Osteocyte (in vitro differentiated cells): ENCODE results near the gene LRG1. TPM values are rescaled to one million over a fixed set of nuclear protein-coding genes. Genes with fewer than 3 reads are reported as not detected.

ENCODE experiments used
- DNase-seq: peaks from one replicate; pipeline ENCODE4 v3.0.0; 2021; ENCODE audit warnings: mixed read lengths; ENCODE audit not compliant: unreplicated experiment; ENCODE audit errors: extremely low spot score
- H3K27ac Mint-ChIP-seq: one replicate; pipeline ENCODE4 v1.8.0; 2021; ENCODE audit warnings: mild to moderate bottlenecking, mixed read lengths; ENCODE audit not compliant: unreplicated experiment
- H3K27me3 Mint-ChIP-seq: one replicate; pipeline ENCODE4 v1.8.0; 2021; ENCODE audit warnings: mixed read lengths; ENCODE audit not compliant: unreplicated experiment
- H3K36me3 Mint-ChIP-seq: one replicate; pipeline ENCODE4 v1.8.0; 2021; ENCODE audit warnings: mixed read lengths; ENCODE audit not compliant: unreplicated experiment
- H3K4me1 Mint-ChIP-seq: one replicate; pipeline ENCODE4 v1.8.0; 2021; ENCODE audit warnings: mixed read lengths; ENCODE audit not compliant: unreplicated experiment
- H3K4me3 Mint-ChIP-seq: one replicate; pipeline ENCODE4 v1.8.0; 2021; ENCODE audit warnings: mild to moderate bottlenecking, moderate library complexity, mixed read lengths; ENCODE audit not compliant: unreplicated experiment
- H3K9me3 Mint-ChIP-seq: one replicate; pipeline ENCODE4 v1.8.0; 2021; ENCODE audit warnings: mixed read lengths; ENCODE audit not compliant: unreplicated experiment
- total RNA-seq: library from RNA; stranded (reverse); gene quantifications from 2 replicates; pipeline ENCODE4 v1.2.1, GENCODE V29; 2021
- TF ChIP-seq, protein P1 (sequence below): fragments of 200-600 bp; sonication (generic); IDR thresholded peaks from 2 replicates; pipeline ENCODE4 v1.5.0; 2021; ENCODE audit warnings: antibody characterized with exemption, mild to moderate bottlenecking, moderate library complexity

LRG1 gene
- total RNA-seq, 1 donor from 2014 or later, result not detected

DNA sequence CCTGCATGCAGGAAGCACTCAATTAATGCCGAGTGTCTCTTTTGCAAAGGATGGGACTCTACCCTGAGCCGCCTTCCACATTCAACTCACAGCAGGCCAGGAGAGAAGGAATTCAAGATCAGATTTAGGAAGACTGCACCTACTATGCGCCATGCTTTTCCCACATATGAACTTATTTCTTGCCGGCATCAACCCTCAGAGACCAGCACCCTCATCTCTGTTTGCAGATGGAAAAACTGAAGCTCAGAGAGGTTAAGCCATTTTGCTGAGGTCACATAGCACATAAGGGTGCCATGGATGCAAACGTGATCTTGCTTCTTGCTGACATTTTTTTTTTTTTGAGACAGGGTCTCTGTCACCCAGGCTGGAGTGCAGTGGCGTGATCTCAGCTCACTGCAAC, 33.8 kb upstream of the LRG1 start:
- TF ChIP-seq, protein P1, sequence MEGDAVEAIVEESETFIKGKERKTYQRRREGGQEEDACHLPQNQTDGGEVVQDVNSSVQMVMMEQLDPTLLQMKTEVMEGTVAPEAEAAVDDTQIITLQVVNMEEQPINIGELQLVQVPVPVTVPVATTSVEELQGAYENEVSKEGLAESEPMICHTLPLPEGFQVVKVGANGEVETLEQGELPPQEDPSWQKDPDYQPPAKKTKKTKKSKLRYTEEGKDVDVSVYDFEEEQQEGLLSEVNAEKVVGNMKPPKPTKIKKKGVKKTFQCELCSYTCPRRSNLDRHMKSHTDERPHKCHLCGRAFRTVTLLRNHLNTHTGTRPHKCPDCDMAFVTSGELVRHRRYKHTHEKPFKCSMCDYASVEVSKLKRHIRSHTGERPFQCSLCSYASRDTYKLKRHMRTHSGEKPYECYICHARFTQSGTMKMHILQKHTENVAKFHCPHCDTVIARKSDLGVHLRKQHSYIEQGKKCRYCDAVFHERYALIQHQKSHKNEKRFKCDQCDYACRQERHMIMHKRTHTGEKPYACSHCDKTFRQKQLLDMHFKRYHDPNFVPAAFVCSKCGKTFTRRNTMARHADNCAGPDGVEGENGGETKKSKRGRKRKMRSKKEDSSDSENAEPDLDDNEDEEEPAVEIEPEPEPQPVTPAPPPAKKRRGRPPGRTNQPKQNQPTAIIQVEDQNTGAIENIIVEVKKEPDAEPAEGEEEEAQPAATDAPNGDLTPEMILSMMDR, result no peak
- Mint-ChIP-seq H3K4me3 (no peak overlapping the region), H3K36me3 (peaks cover 3% of the 10 kb centered on the region), H3K9me3 (no peaks in the 10 kb centered on the region), H3K27me3 (no peaks in the 10 kb centered on the region), H3K4me1 (peaks cover 38% of the 10 kb centered on the region), H3K27ac (no peak overlapping the region)
- no peak for DNase-seq

DNA sequence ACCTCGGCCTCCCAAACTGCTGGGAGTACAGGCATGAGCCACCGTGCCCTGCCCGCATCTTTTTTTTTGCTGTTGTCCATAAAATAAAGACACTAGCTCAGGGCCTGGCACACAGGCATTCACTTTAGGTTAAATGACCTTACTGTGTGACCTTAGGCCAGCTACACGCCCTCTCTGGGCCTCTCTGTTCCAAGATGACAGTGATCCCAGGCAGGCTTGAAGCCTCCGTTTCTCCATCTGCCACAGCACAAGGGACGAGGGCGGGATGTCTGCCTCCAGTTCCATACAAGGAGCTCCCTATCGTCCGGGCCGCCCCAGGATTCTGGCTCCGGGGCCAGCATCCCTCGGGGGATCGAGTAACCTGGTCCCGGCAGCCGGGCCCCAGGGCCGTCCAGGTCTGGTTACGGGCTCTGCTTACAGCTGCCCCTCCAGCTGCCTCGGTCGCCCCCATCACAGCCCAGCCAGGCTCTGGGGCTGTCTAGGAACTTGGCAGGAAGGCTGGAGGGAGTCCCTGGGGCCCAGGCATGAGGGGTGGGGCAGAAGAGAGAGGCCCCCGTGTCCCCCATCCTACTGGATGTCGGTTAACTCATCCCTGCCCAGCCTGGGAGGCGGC, 31.6 kb upstream of the LRG1 start:
- H3K4me1 Mint-ChIP-seq, result peaks cover 32% of the 10 kb centered on the region
- peaks cover 3% of the 10 kb centered on the region for H3K36me3 Mint-ChIP-seq
- H3K27ac Mint-ChIP-seq, result no peak overlapping the region
- no peaks in the 10 kb centered on the region for H3K9me3 Mint-ChIP-seq
- H3K27me3 Mint-ChIP-seq, result no peaks in the 10 kb centered on the region
- H3K4me3 Mint-ChIP-seq, result no peak overlapping the region
- TF ChIP-seq, protein P1, result no peak
- no peak for DNase-seq

DNA sequence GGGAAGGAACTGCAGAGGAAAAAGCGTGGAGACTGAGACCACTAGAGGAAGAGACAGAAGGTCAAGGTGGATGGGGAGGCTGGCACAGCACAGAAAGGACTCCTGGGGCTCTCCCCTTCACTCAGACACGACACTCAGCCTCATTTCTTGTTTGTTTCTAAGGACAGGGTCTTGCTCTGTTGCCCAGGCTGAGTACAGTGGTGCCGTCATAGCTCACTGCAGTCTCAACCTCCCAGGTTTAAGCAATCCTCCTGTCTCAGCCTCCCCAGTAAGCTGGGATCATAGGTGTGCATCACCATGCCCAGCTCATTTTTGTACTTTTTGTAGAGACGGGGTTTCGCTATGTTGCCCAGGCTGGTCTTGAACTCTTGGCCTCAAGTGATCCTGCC, 31.1 kb upstream of the LRG1 start:
- Mint-ChIP-seq H3K27me3 (no peaks in the 10 kb centered on the region), H3K36me3 (peaks cover 3% of the 10 kb centered on the region), H3K27ac (no peak overlapping the region), H3K4me3 (no peak overlapping the region), H3K9me3 (no peaks in the 10 kb centered on the region), H3K4me1 (peaks cover 27% of the 10 kb centered on the region)
- TF ChIP-seq, protein P1, result no peak
- DNase-seq, result no peak

DNA sequence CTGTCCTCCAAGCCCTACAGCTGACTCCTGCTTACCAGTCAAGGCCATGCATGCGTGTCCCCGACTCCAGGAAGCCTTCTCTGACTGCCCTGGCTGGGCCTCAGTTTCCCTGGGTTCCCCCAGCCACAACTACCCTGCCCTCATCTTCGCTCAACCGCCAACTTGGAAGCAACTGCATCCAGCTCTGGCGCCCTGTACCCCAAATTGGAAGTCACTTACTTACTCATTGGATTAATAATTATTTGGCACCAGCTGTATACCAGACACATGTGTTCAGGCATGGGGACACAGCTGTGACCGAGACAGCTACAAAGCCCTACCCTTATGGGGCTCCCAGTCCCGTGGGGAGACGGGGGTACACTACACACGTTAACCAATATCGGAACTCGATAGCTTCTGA, 30.6 kb upstream of the LRG1 start:
- no peaks in the 10 kb centered on the region for H3K9me3 Mint-ChIP-seq
- no peak for DNase-seq
- no peak overlapping the region for H3K4me3 Mint-ChIP-seq
- TF ChIP-seq, protein P1, result no peak
- H3K4me1 Mint-ChIP-seq, result peaks cover 23% of the 10 kb centered on the region
- no peaks in the 10 kb centered on the region for H3K27me3 Mint-ChIP-seq
- H3K36me3 Mint-ChIP-seq, result peaks cover 3% of the 10 kb centered on the region
- no peak overlapping the region for H3K27ac Mint-ChIP-seq

DNA sequence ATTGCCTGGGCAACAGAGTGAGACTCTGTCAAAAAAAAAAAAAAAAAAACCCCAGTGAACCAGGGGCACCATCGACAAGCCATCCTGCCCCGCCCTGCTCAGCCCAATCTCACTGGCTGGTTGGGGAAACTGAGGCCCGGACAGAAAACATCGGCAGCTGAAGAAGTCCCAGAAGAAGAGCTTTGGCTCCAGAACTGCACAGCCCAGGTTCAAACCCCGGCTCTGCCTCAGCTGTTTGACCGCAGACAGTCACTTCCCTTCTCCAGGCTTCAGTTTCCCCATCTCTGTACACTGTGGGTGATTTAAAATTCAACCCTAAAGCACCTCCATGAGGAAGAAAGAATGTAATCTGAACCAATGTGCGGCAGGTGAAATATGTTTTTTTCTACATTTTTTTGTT, 29.1 kb upstream of the LRG1 start:
- Mint-ChIP-seq H3K27me3 (no peaks in the 10 kb centered on the region), H3K4me3 (no peak overlapping the region), H3K36me3 (peaks cover 3% of the 10 kb centered on the region), H3K4me1 (peaks cover 12% of the 10 kb centered on the region), H3K27ac (no peak overlapping the region), H3K9me3 (no peaks in the 10 kb centered on the region)
- DNase-seq, result no peak
- TF ChIP-seq, protein P1, result no peak
